ENCODE measurements around the gene PRKACA.
"Not testable (repeated sequence)": the region's sequence is repeated elsewhere in the genome, so short reads cannot be mapped to it uniquely, and the experiment has no call there.

PRKACA gene

GRCh38 chr19:14147797-14148605 is 30.4 kb upstream of the PRKACA start:
- peak; percentile 60 for DNase-seq

- no peak for DNase-seq
These were observed 29.2 kb upstream of the PRKACA start for GRCh38 chr19:14146789-14147216.

GRCh38 chr19:14146169-14146568 is 28.6 kb upstream of the PRKACA start:
- DNase-seq = not testable (repeated sequence)

GRCh38 chr19:14145381-14145780 is 27.8 kb upstream of the PRKACA start:
- no peak for DNase-seq

- no peak for DNase-seq
These were observed 25.0 kb upstream of the PRKACA start for GRCh38 chr19:14142262-14143190.

GRCh38 chr19:14141041-14141440 is 23.5 kb upstream of the PRKACA start:
- no peak for DNase-seq

- DNase-seq = no peak
These were observed 22.4 kb upstream of the PRKACA start for GRCh38 chr19:14139944-14140343.

- no peak for DNase-seq
These were observed 21.2 kb upstream of the PRKACA start for GRCh38 chr19:14138576-14139265.

- DNase-seq = peak; percentile 96
These were observed 19.1 kb upstream of the PRKACA start, which contains the start of gene ASF1B for GRCh38 chr19:14136509-14137281. TSS of gene ASF1B (minus strand) at chr19:14136589. CDS start at chr19:14136456, 133 bp downstream.

- no peak for DNase-seq
These were observed 18.5 kb upstream of the PRKACA start for GRCh38 chr19:14135985-14136508.

GRCh38 chr19:14135355-14135754 is 17.8 kb upstream of the PRKACA start:
- DNase-seq = no peak

- no peak for DNase-seq
These were observed 10.5 kb upstream of the PRKACA start for GRCh38 chr19:14127929-14128509.

GRCh38 chr19:14127176-14127575 is 9.6 kb upstream of the PRKACA start:
- DNase-seq = no peak

- DNase-seq = no peak
These were observed 5.4 kb upstream of the PRKACA start for GRCh38 chr19:14122924-14123323.

- DNase-seq = no peak
These were observed 2.9 kb upstream of the PRKACA start for GRCh38 chr19:14120497-14120780.

GRCh38 chr19:14119644-14120496 is 2.3 kb upstream of the PRKACA start:
- DNase-seq = no peak

GRCh38 chr19:14119146-14119545 is 1.6 kb upstream of the PRKACA start:
- DNase-seq = no peak

GRCh38 chr19:14118165-14119051 is 846 bp upstream of the PRKACA start:
- DNase-seq = peak; percentile 36

GRCh38 chr19:14116918-14117578 is 514 bp downstream of the PRKACA start:
- peak; percentile 14 for DNase-seq
